Measurements from ENCODE around the gene RHO.
A peak's percentile ranks its signal among the peaks of the same experiment; 100 is the strongest.
"Not testable (repeated sequence)": the region's sequence is repeated elsewhere in the genome, so short reads cannot be mapped to it uniquely, and the experiment has no call there.

Gene RHO

DNA sequence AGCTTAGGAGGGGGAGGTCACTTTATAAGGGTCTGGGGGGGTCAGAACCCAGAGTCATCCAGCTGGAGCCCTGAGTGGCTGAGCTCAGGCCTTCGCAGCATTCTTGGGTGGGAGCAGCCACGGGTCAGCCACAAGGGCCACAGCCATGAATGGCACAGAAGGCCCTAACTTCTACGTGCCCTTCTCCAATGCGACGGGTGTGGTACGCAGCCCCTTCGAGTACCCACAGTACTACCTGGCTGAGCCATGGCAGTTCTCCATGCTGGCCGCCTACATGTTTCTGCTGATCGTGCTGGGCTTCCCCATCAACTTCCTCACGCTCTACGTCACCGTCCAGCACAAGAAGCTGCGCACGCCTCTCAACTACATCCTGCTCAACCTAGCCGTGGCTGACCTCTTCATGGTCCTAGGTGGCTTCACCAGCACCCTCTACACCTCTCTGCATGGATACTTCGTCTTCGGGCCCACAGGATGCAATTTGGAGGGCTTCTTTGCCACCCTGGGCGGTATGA is at the start of gene RHO:
TSS of gene RHO (plus strand) at position 51 of the 512 bp plus-strand sequence. CDS start at position 146, 95 bp downstream.
- Histone ChIP-seq H3K36me3 (no peaks in the 10 kb centered on the region), H3K27ac (no peak within 1 kb of the TSS), H3K4me3 (no peak within 1 kb of the TSS), H3K27me3 (no peaks in the 10 kb centered on the region), H3K9me3 (no peaks in the 10 kb centered on the region), H3K4me1 (peaks cover 0 to 10% (median 5%) of the 10 kb centered on the region in 4 donors)
- no peak for DNase-seq
- TF ChIP-seq, protein P1, sequence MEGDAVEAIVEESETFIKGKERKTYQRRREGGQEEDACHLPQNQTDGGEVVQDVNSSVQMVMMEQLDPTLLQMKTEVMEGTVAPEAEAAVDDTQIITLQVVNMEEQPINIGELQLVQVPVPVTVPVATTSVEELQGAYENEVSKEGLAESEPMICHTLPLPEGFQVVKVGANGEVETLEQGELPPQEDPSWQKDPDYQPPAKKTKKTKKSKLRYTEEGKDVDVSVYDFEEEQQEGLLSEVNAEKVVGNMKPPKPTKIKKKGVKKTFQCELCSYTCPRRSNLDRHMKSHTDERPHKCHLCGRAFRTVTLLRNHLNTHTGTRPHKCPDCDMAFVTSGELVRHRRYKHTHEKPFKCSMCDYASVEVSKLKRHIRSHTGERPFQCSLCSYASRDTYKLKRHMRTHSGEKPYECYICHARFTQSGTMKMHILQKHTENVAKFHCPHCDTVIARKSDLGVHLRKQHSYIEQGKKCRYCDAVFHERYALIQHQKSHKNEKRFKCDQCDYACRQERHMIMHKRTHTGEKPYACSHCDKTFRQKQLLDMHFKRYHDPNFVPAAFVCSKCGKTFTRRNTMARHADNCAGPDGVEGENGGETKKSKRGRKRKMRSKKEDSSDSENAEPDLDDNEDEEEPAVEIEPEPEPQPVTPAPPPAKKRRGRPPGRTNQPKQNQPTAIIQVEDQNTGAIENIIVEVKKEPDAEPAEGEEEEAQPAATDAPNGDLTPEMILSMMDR (IDR thresholded peaks at IDR 0.05) = no peak
- intact Hi-C loops (cut with DNase I; ENCODE audit: low total_unique reads) = no loop called here

DNA sequence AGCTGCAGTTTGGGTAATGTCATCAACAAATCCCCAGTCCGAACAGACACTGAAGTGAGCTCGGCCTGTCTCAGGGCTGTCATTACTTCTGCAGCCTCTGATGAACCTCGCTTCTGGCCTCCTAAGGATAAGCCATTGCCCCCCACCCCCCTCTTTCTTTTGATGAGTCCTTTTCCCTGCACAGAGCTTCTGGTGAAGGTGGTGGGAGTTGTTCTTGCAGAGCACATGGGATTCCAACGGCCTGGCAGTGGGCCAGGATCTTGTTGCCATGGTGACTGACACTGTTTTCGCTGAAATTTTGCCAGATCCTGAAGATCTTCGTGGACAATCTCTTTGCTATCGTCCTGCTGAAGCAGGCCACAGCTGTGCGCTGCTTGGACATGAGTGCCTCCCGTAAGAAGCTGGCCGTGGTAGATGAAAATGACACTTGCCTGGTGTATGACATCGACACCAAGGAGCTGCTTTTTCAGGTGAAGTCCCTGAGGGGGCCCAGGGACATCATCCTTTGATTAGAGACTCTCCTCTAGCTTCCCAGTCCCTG is 47.1 kb upstream of the RHO start:
- H3K27me3 ChIP-seq; H3K9me3 ChIP-seq; intact Hi-C loops (cut with DNase I; ENCODE audit: low total_unique reads); DNase-seq; H3K4me3 ChIP-seq: not testable (repeated sequence)
- peaks cover 0 to 28% (median 9%) of the 10 kb centered on the region in 4 donors for H3K4me1 ChIP-seq
- peaks cover 44 to 77% (median 49%) of the 10 kb centered on the region in 3 donors for H3K36me3 ChIP-seq
- H3K27ac ChIP-seq = peak overlapping the region in 1 of 2 donors; percentile 19

DNA sequence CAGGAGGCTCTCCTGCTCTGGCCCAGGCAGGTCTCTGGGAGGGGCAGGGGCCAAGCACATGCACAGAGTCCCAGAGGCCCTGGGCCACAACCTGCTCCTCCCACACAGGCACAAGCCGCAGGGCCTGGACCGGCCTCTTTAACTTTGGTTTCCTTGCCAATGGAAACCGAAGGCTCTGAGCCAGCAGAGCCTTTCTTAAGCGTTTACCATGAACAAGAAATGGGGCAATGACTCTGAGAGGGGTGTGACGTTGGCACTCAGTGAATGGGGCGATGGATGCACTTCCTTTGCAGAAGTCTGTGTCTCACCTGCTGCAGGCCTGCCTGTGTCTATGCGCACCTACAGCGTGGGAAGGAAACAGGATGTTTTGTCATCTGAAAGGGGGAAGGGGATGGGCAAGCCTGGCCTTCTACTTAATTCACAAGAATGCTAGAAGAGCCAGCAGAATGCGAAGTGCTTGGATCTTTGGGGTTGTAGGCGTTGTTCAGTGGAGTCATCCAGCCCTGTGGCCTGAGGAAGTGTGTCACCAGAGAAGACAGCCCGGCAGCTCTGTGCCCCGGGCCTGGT is 46.6 kb upstream of the RHO start:
- Histone ChIP-seq H3K36me3 (peaks cover 39 to 72% (median 43%) of the 10 kb centered on the region in 3 donors), H3K4me1 (peaks cover 0 to 33% (median 11%) of the 10 kb centered on the region in 4 donors)
- intact Hi-C loops (cut with DNase I; ENCODE audit: low total_unique reads) = no loop called here

DNA sequence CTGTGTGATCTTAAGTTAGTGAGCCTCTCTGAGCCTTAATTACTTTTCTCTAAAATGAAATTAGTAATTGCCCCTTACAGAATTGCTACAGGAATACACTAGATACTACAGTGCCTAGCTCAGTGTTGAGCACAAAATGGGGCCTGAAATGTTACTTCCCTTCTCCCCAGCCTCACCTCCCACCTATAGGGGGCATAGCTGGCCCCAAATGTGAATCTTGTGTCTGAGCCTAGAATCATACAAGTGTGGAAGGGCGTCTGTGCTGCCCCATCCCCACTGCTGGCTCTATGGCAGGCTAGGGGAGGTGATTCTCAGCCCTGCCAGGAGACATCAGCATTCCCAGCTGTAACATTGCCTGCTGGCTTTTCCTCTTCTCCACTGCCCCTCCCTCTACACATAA is 45.7 kb upstream of the RHO start:
- Histone ChIP-seq H3K27ac (no peak overlapping the region), H3K4me1 (peaks cover 0 to 37% (median 13%) of the 10 kb centered on the region in 4 donors), H3K27me3 (no peaks in the 10 kb centered on the region), H3K36me3 (peaks cover 30 to 65% (median 37%) of the 10 kb centered on the region in 3 donors), H3K9me3 (no peaks in the 10 kb centered on the region), H3K4me3 (no peak overlapping the region)
- DNase-seq = no peak
- intact Hi-C loops (cut with DNase I; ENCODE audit: low total_unique reads) = no loop called here
- TF ChIP-seq, protein P1 (IDR thresholded peaks at IDR 0.05) = no peak

More for the DNA sequence above, 46.6 kb upstream of the RHO start:
- no peaks in the 10 kb centered on the region for H3K27me3 ChIP-seq
- no peaks in the 10 kb centered on the region for H3K9me3 ChIP-seq
- peak; percentile 73 to 87 for DNase-seq
- no peak overlapping the region for H3K4me3 ChIP-seq
- H3K27ac ChIP-seq = peak overlapping the region in 1 of 2 donors; percentile 19
- TF ChIP-seq, protein P1 (IDR thresholded peaks at IDR 0.05) = no peak

DNA sequence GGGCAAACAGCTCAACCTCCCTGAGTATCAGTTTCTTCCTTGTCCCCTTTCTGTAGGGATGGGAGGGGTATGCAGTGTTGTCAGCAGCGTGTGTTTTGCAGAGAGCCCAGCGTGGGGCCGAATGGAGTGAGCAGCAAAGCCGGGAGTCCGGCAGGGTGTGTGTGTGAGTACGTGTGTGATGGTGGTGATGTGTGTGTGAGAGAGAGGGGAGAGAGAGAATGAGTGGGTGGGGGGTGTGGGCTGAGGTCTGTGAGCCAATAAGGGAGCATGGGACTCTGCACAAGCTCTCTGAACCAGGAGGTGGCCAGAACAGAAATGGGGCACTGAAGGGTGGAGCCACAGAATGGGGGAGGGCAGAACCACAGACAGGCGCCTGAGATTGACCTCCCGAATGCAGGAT is 44.6 kb upstream of the RHO start:
- Histone ChIP-seq H3K27ac (no peak overlapping the region), H3K27me3 (no peaks in the 10 kb centered on the region), H3K4me3 (no peak overlapping the region), H3K36me3 (peaks cover 21 to 63% (median 32%) of the 10 kb centered on the region in 3 donors), H3K4me1 (peaks cover 0 to 37% (median 13%) of the 10 kb centered on the region in 4 donors), H3K9me3 (no peaks in the 10 kb centered on the region)
- intact Hi-C loops (cut with DNase I; ENCODE audit: low total_unique reads) = no loop called here
- no peak for DNase-seq
- TF ChIP-seq, protein P1 (IDR thresholded peaks at IDR 0.05) = no peak

DNA sequence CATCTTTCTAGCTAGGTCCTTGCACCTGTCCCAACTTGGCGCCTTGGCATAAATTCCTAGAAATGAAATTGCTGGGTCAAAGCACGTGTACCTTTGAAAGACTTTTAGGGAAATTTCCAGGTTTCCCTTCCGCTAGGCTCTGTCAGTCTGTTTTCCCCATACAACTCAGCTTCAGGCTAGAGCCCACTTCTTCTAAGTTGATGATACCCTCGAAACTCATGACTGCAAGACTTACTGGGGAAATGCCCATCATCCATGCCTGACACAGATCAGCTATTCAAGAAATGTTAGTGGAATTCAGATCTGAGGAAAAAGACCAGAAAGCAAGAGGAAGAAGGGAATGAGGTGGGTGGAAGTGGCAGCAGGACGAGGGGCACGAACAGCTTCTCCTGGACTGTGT is 43.3 kb upstream of the RHO start:
- H3K36me3 ChIP-seq = peaks cover 13 to 59% (median 20%) of the 10 kb centered on the region in 3 donors
- H3K27ac ChIP-seq = peak overlapping the region; percentile 43 to 50
- peaks cover 0 to 37% (median 13%) of the 10 kb centered on the region in 4 donors for H3K4me1 ChIP-seq
- not testable (repeated sequence) for H3K9me3 ChIP-seq, H3K4me3 ChIP-seq, H3K27me3 ChIP-seq, DNase-seq
- intact Hi-C loops (cut with DNase I; ENCODE audit: low total_unique reads) = loop anchor here (5.0 kb wide), 1 partner anchor 342 kb away; no protein-coding TSS in a partner anchor

All from tibial artery (tissue), 4 donors.